Measurements from ENCODE around the gene SLC10A2. TPM values are rescaled to one million over a fixed set of nuclear protein-coding genes. Genes with fewer than 3 reads are reported as not detected.

The SLC10A2 gene, protein sequence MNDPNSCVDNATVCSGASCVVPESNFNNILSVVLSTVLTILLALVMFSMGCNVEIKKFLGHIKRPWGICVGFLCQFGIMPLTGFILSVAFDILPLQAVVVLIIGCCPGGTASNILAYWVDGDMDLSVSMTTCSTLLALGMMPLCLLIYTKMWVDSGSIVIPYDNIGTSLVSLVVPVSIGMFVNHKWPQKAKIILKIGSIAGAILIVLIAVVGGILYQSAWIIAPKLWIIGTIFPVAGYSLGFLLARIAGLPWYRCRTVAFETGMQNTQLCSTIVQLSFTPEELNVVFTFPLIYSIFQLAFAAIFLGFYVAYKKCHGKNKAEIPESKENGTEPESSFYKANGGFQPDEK
- not detected in 2 replicates for total RNA-seq

GRCh38 chr13:103066079-103066780 lies at the start of gene SLC10A2:
Gene SLC10A2 (minus strand): TSS chr13:103066417. CDS start chr13:103066249, 168 bp downstream.

Other genes with a start within 250 kb of the SLC10A2 start
- gene ERCC5, start 220.4 kb downstream of the SLC10A2 start, total RNA-seq, result 53.9 and 78.9 TPM in 2 replicates

Measured in regular cardiac myocyte (primary cell).